ENCODE measurements around the gene PAIP1. TPM values are rescaled to one million over a fixed set of nuclear protein-coding genes. Genes with fewer than 3 reads are reported as not detected.
"Not testable (repeated sequence)": the region's sequence is repeated elsewhere in the genome, so short reads cannot be mapped to it uniquely, and the experiment has no call there.

PAIP1 gene
- polyA plus RNA-seq, 3 donors = 129 to 186 (median 149) TPM

- no peak for DNase-seq (ENCODE audit: extremely low read depth in 1 of 11, low read depth in 9 of 11, low spot score in 4 of 11)
Measured at GRCh38 chr5:43584166-43584699, 27.4 kb upstream of the PAIP1 start.

- DNase-seq (ENCODE audit: extremely low read depth in 1 of 11, low read depth in 9 of 11, low spot score in 4 of 11) = no peak
Measured at GRCh38 chr5:43583724-43584123, 26.8 kb upstream of the PAIP1 start.

DNA sequence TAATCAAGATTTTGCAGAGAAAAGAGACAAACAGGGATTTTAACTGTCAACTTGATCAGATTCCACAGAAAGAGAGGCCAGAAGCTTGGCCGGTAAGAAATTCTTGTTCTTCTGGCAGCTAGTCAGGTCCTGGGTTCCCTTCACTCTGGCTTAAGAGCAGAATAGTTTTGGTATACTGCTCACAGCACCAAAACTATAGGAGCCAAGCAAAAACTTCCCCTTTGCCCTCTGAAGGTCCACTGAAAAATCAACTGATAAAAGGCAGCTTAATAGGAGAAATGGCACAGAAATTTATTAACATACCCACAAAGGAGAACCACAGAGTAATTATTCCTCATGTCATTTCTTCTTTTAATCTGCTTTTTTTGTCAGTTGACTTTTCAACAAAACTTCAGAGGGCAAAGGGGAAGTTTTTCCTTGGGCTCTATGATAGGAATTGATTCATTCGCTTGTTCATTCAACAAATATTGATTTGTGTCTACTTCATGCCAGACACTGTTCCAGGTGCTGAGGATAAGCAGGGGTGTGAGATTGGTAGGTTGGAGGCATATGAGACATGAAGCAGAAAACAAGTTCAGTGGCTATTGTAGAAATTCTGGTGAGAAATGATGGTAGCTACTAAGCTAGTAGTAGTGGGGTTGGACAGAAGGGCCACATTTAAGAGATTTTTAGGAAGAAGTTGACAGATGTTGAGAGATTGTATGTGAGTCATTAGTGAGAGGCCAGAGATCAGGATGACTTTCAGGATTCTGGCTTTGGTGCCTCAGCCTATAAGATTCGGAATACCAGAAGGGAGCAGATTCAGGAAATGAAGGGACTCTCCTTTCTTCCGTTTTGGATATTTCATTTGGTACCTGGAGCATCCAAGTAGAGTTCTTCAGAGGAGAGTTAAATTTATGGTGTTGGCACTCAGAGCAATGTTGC is 25.5 kb upstream of the PAIP1 start:
- no peak for DNase-seq (ENCODE audit: extremely low read depth in 1 of 11, low read depth in 9 of 11, low spot score in 4 of 11)

GRCh38 chr5:43581398-43581797 is 24.5 kb upstream of the PAIP1 start:
- DNase-seq (ENCODE audit: extremely low read depth in 1 of 11, low read depth in 9 of 11, low spot score in 4 of 11) = no peak

DNA sequence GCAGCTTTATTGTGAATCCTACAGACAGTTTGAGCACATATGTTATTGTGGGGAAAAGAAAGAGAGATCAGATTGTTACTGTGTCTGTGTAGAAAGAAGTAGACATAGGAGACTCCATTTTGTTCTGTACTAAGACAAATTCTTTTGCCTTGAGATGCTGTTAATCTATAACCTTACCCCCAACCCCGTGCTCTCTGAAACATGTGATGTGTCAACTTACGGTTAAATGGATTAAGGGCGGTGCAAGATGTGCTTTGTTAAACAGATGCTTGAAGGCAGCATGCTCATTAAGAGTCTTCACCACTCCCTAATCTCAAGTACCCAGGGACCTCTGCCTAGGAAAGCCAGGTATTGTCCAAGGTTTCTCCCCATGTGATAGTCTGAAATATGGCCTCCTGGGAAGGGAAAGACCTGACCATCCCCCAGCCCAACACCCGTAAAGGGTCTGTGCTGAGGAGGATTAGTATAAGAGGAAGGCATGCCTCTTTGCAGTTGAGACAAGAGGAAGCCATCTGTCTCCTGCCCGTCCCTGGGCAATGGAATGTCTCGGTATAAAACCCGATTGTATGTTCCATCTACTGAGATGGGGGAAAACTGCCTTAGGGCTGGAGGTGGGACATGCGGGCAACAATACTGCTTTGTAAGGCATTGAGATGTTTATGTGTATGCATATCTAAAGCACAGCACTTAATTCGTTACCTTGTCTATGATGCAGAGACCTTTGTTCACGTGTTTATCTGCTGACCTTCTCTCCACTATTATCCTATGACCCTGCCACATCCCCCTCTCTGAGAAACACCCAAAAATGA is 23.7 kb upstream of the PAIP1 start:
- DNase-seq (ENCODE audit: extremely low read depth in 1 of 11, low read depth in 9 of 11, low spot score in 4 of 11) = not testable (repeated sequence)

- DNase-seq (ENCODE audit: extremely low read depth in 1 of 11, low read depth in 9 of 11, low spot score in 4 of 11) = no peak
Measured at GRCh38 chr5:43573058-43573457, 16.2 kb upstream of the PAIP1 start.

GRCh38 chr5:43572357-43572756 is 15.5 kb upstream of the PAIP1 start:
- DNase-seq (ENCODE audit: extremely low read depth in 1 of 11, low read depth in 9 of 11, low spot score in 4 of 11) = no peak

DNA sequence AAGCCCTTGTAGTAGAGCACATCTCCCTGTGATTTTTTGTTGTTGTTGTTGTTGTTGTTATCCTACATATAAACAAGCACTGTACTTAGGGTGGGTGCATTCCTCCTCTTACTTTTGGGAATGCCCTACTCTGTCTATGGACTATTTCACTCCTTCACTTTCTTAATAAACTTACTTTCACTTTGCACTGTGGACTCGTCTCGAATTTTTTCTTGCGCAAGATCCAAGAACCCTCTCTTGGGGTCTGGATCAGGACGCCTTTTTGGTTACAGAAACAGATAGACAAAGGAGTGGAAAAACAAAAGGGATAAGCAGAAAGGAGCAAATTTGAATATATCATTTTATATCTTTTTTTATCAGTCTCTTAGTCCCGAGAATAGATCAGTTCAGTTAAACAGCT is 14.4 kb upstream of the PAIP1 start:
- no peak for DNase-seq (ENCODE audit: extremely low read depth in 1 of 11, low read depth in 9 of 11, low spot score in 4 of 11)

DNA sequence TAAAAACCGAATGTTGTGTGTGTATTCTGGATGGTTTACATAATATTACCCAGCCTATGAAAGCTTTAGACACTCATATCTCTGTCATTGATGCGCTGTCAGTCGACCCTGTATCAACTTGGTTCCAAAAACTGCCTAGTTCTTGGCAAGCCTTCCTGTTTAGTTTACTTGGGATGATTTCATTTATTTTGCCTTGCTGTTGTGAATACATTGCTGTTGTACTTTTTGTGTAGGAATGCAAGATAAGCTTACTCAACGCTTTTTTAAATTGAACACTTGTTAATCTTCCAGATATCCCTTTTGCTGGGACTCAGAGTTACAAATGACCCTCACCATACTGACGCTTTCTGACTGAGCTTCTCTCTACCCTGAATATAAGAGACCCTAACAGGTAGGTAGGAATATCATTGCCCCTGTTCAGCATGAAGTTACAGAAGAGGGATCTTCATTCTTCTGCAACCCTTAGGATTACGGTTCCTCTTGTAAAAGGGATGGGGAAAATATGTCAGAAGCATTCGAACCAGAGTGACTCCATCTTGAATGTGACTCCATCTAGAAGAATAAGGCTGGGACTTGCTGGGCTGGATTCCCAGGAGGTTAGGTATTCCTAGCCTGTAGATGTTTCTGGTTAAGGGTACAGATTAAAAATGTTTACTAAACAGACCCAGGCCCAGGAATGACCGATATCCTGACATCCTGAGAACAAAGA is 13.7 kb upstream of the PAIP1 start:
- DNase-seq (ENCODE audit: extremely low read depth in 1 of 11, low read depth in 9 of 11, low spot score in 4 of 11) = no peak

- DNase-seq (ENCODE audit: extremely low read depth in 1 of 11, low read depth in 9 of 11, low spot score in 4 of 11) = no peak
Measured at GRCh38 chr5:43569236-43569746, 12.4 kb upstream of the PAIP1 start.

- DNase-seq (ENCODE audit: extremely low read depth in 1 of 11, low read depth in 9 of 11, low spot score in 4 of 11) = no peak
Measured at GRCh38 chr5:43567967-43568366, 11.1 kb upstream of the PAIP1 start.

GRCh38 chr5:43565043-43565442 is 8.2 kb upstream of the PAIP1 start:
- DNase-seq (ENCODE audit: extremely low read depth in 1 of 11, low read depth in 9 of 11, low spot score in 4 of 11) = no peak

DNA sequence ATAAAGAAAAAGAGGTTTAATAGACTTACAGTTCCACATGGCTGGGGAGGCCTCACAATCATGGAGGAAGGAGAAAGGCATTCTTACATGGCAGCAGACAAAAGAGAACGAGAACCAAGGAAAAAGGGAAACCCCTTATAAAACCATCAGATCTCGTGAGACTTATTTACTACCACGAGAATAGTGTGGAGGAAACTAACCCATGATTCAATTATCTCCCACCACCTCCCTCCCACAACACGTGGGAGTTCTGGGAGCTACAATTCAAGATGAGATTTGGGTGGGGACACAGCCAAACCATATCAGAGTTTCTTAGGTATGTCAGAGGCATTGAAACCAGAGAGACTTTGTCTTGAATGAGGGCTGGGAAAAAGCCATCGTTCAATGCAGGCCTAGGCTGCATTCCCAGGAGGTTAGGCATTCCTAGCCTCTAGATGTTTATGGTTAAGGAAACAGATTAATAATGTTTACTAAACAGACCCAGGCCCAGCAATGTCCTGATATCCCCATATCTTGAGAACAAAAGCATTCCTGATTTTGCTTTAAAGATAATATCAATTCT is 7.5 kb upstream of the PAIP1 start:
- no peak for DNase-seq (ENCODE audit: extremely low read depth in 1 of 11, low read depth in 9 of 11, low spot score in 4 of 11)

DNA sequence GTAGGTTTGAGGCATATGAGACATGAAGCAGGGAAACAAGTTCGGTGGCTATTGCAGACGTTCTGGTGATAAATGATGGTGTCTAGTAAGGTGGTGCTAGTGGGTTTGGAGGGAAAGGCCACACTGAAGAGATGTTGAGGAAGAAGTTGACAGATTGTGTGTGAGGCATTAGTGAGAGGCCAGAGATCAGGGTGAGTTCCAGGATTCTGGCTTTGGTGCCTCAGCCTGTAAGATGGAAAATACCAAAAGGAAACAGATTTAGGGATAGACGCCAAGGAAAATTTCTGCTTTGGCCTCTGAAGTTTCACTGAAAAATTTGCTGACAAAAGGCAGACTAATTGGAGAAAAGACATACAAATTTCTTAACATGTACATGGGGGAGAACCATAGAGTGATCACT is 6.4 kb upstream of the PAIP1 start:
- peak in 5 of 11 donors; percentile 1 to 13 (median 6) for DNase-seq (ENCODE audit: extremely low read depth in 1 of 11, low read depth in 9 of 11, low spot score in 4 of 11)

- DNase-seq (ENCODE audit: extremely low read depth in 1 of 11, low read depth in 9 of 11, low spot score in 4 of 11) = no peak
Measured at GRCh38 chr5:43561356-43561755, 4.5 kb upstream of the PAIP1 start.

DNA sequence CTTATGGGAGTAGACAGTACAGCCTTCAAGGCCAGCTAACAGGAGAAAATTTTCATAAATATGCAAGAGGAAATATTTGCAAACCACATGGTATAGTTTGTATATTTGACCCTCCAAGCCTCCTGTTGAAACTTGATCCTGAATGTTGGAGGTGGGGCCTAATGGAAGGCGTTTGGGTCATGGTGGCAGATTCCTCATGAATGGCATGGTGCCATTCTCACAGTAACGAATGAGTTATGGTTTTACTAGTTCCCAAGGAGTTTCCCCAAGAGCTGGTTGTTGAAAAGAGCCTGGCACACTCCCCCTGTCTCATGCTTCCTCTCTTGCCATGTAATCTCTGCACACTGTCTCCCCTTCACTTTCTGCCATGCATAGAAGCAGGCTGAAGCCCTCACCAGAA is 3.3 kb upstream of the PAIP1 start:
- no peak for DNase-seq (ENCODE audit: extremely low read depth in 1 of 11, low read depth in 9 of 11, low spot score in 4 of 11)

- not testable (repeated sequence) for DNase-seq (ENCODE audit: extremely low read depth in 1 of 11, low read depth in 9 of 11, low spot score in 4 of 11)
Measured at GRCh38 chr5:43556607-43556856, 345 bp downstream of the PAIP1 start.

DNA sequence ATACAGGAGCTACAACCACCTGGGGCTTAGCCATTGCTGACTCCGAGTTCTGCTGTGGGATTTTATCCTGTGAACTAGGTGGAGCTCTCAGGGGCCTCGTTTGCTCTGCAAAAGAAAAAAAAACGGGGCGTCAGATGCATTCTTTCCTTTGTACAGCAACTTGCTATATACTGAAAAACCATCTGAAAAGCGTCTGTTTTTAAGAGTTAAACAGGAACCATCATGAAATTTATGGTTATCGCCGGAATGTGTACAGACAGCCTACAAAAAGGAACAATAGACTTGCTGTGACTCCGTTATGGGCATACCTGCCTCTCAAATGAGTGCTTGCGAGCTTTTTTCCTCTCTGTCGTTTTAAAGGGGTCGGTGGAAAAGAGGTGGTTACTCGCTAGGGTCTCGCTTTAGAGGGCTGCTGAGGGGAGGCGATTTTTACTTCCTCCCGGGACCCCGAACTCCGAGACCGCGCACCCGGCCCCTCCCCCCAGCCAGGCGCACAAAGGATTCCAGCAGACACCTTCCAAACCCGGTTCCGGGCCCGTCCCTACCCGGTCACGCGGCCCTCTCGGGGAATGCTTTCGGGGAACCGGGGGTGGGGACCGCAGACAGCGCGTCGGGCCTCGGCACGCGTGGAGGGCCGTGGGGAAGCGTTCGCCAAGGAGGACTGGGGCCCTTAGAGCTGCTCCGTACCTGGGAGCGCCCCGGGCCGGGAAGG is 826 bp downstream of the PAIP1 start:
- peak in 10 of 11 donors; percentile 26 to 65 (median 46) for DNase-seq (ENCODE audit: extremely low read depth in 1 of 11, low read depth in 9 of 11, low spot score in 4 of 11)

Measured in renal cortex interstitium (tissue), 11 donors.